ENCODE measurements around the gene PPP1R14B. TPM values are rescaled to one million over a fixed set of nuclear protein-coding genes. Genes with fewer than 3 reads are reported as not detected.

PPP1R14B gene
- total and polyA plus RNA-seq, 2 of the 13 experiments (the other 11 are each of a cell fraction or from before 2014, with no cell fraction given), result 110 to 148 TPM

GRCh38 chr11:64218628-64219353 lies 28.0 kb downstream of the PPP1R14B start (continued):
- TF ChIP-seq ZSCAN21 (CRISPR knock-in tag; IDR thresholded peaks at IDR 0.05; ENCODE audit: borderline replicate concordance) (no peak), ARID3A (IDR thresholded peaks at IDR 0.05; ENCODE audit: low read depth, low read length) (peak; percentile 46; the same call in 1 of the 2 replicates), ZMYM3 (CRISPR knock-in tag; IDR thresholded peaks at IDR 0.05) (peak; percentile 49; the same call in 1 of the 2 replicates), THRA (CRISPR knock-in tag; IDR thresholded peaks at IDR 0.05; ENCODE audit: borderline replicate concordance) (no peak), ARID5B (CRISPR knock-in tag; IDR thresholded peaks at IDR 0.05) (0 out of 2 replicates have a peak, but pooled peaks have one; percentile 17), AHDC1 (CRISPR knock-in tag; IDR thresholded peaks at IDR 0.05; ENCODE audit: borderline replicate concordance) (no peak), ZNF335 (CRISPR knock-in tag; IDR thresholded peaks at IDR 0.05) (no peak), ATF7-NPFF (CRISPR knock-in tag; IDR thresholded peaks at IDR 0.05; ENCODE audit: low read depth) (no peak), GABPA (IDR thresholded peaks at IDR 0.05; ENCODE audit: low read depth, low read length) (no peak), GABPA (CRISPR knock-in tag; IDR thresholded peaks at IDR 0.05; ENCODE audit: low read depth) (peak; percentile 20; the same call in 1 of the 2 replicates), ZFY (CRISPR knock-in tag; IDR thresholded peaks at IDR 0.05) (no peak), CSRNP1 (CRISPR knock-in tag; IDR thresholded peaks at IDR 0.05) (no peak)

Data from HepG2 (cell line).